Neuronal stem cell (in vitro differentiated cells): ENCODE results near the gene PRR23C.

ENCODE experiments used
- DNase-seq: peaks from one replicate; pipeline ENCODE4 v3.0.0-alpha.2; 2013; ENCODE audit warnings: low spot score
- H2AFZ ChIP-seq: one replicate; pipeline ENCODE4 v1.6.1; 2013; ENCODE audit warnings: mild to moderate bottlenecking, low read length, inconsistent platforms
- H2AK5ac ChIP-seq: 2 replicates; pipeline ENCODE4 v1.6.1; 2013; ENCODE audit warnings: low read depth, mild to moderate bottlenecking, inconsistent platforms, low read length, moderate library complexity, mixed read lengths
- H2BK120ac ChIP-seq: 2 replicates; pipeline ENCODE4 v1.6.1; 2013; ENCODE audit warnings: low read depth, mild to moderate bottlenecking, inconsistent platforms, low read length, moderate library complexity, mixed read lengths
- H2BK12ac ChIP-seq: one replicate; pipeline ENCODE4 v1.6.1; 2013; ENCODE audit warnings: low read length, inconsistent platforms
- H2BK15ac ChIP-seq: 2 replicates; pipeline ENCODE4 v1.6.1; 2013; ENCODE audit warnings: mild to moderate bottlenecking, low read length, inconsistent platforms, mixed read lengths
- H2BK5ac ChIP-seq: one replicate; pipeline ENCODE4 v1.6.1; 2013; ENCODE audit warnings: inconsistent platforms, mild to moderate bottlenecking, low read length, moderate library complexity
- H3K14ac ChIP-seq: one replicate; pipeline ENCODE4 v1.6.1; 2013; ENCODE audit warnings: low read length, inconsistent platforms
- H3K18ac ChIP-seq: 2 replicates; pipeline ENCODE4 v1.6.1; 2013; ENCODE audit warnings: low read length, inconsistent platforms
- H3K23ac ChIP-seq: 2 replicates; pipeline ENCODE4 v1.6.1; 2013; ENCODE audit warnings: low read depth, mild to moderate bottlenecking, mixed read lengths, low read length, inconsistent platforms; ENCODE audit not compliant: poor library complexity
- H3K27ac ChIP-seq: replicated peaks from 3 replicates; pipeline ENCODE4 v1.5.1; 2013; ENCODE audit warnings: low read length, inconsistent platforms
- H3K27me3 ChIP-seq, 3 experiments: 2 replicates each; pipeline ENCODE4 v1.6.1; 2013; ENCODE audit warnings: low read length in 3 of 3, mild to moderate bottlenecking in 2 of 3, inconsistent platforms in 1 of 3, low read depth in 1 of 3, mixed read lengths in 1 of 3, moderate library complexity in 1 of 3; ENCODE audit not compliant: control insufficient read depth in 3 of 3, insufficient read depth in 3 of 3
- H3K36me3 ChIP-seq, 2 donors: replicated peaks in 1 of 2; 2 replicates each; pipeline ENCODE4 v1.6.1; 2013; ENCODE audit warnings: low read length in 2 of 2; ENCODE audit not compliant: control insufficient read depth in 2 of 2, insufficient read depth in 2 of 2
- H3K4ac ChIP-seq: 2 replicates; pipeline ENCODE4 v1.6.1; 2013; ENCODE audit warnings: inconsistent platforms, mild to moderate bottlenecking, low read length, moderate library complexity
- H3K4me1 ChIP-seq, 2 donors: 1 replicate in 1 of 2; 2 replicates in 1 of 2; pipeline ENCODE4 v1.6.1; 2013; ENCODE audit warnings: low read length in 2 of 2, low read depth in 1 of 2; ENCODE audit not compliant: control insufficient read depth in 2 of 2, insufficient read depth in 1 of 2
- H3K4me2 ChIP-seq: one replicate; pipeline ENCODE4 v1.6.1; 2013; ENCODE audit warnings: mild to moderate bottlenecking, low read length, inconsistent platforms; ENCODE audit not compliant: insufficient read depth, poor library complexity, severe bottlenecking
- H3K4me3 ChIP-seq, 2 donors: 2 replicates each; pipeline ENCODE4 v1.5.1; 2013; ENCODE audit warnings: low read length in 2 of 2, mild to moderate bottlenecking in 2 of 2, inconsistent platforms in 1 of 2, moderate library complexity in 1 of 2
- H3K79me1 ChIP-seq: one replicate; pipeline ENCODE4 v1.6.1; 2013; ENCODE audit warnings: low read depth, mild to moderate bottlenecking, inconsistent platforms, low read length, moderate library complexity
- H3K9ac ChIP-seq: one replicate; pipeline ENCODE4 v1.6.1; 2013; ENCODE audit warnings: mild to moderate bottlenecking, low read depth, low read length, inconsistent platforms; ENCODE audit not compliant: poor library complexity
- H3K9me3 ChIP-seq, 2 donors: replicated peaks in 1 of 2; 2 replicates each; pipeline versions ENCODE3 to v1.6.1; 2013; ENCODE audit warnings: low read length in 2 of 2, mild to moderate bottlenecking in 2 of 2, inconsistent platforms in 1 of 2, low read depth in 1 of 2, mixed read lengths in 1 of 2, moderate library complexity in 1 of 2; ENCODE audit not compliant: control insufficient read depth in 2 of 2, insufficient read depth in 1 of 2
- H4K8ac ChIP-seq: one replicate; pipeline ENCODE4 v1.6.1; 2013; ENCODE audit warnings: low read depth, mild to moderate bottlenecking, inconsistent platforms, low read length, moderate library complexity
- H4K91ac ChIP-seq: one replicate; pipeline ENCODE4 v1.6.1; 2013; ENCODE audit warnings: low read length, low read depth, mild to moderate bottlenecking, inconsistent platforms; ENCODE audit not compliant: poor library complexity
- WGBS, 2 donors: extraction: QIAGEN DNeasy Blood & Tissue Kit; methylation state at CpG; one replicate each; pipeline ENCODE4 v1.1.7; 2013; ENCODE audit warnings: missing lambda C conversion rate in 2 of 2, mixed read lengths in 1 of 2; ENCODE audit not compliant: insufficient read length in 2 of 2, insufficient replicate concordance in 1 of 2; ENCODE audit errors: extremely low coverage in 2 of 2; 5-methylcytosine and 5-hydroxymethylcytosine counted together

PRR23C gene

GRCh38 chr3:139024968-139025367 is 19.7 kb downstream of the PRR23C start:
- no peak overlapping the region for H4K8ac ChIP-seq
- H3K14ac ChIP-seq = no peak overlapping the region
- no peak overlapping the region for H3K4ac ChIP-seq

GRCh38 chr3:139020868-139021234 is 23.8 kb downstream of the PRR23C start, which contains the start of gene PRR23B:
Gene PRR23B, minus strand, starts transcription at chr3:139020926. Its CDS starts 265 bp downstream, at chr3:139020661.
- Histone ChIP-seq H3K36me3 (no peaks in the 10 kb centered on the region), H3K9me3 (peaks cover 0 to 2% of the 10 kb centered on the region in 2 donors), H2BK12ac (no peak within 1 kb of the TSS), H3K9ac (no peak within 1 kb of the TSS), H3K27ac (no peak within 1 kb of the TSS), H2BK120ac (no peak within 1 kb of the TSS), H4K8ac (no peak within 1 kb of the TSS), H3K23ac (no peak within 1 kb of the TSS), H2BK15ac (no peak within 1 kb of the TSS), H3K27me3 (peaks cover 0 to 1% (median 0%) of the 10 kb centered on the region in 3 experiments), H3K4me3 (no peak within 1 kb of the TSS), H3K18ac (peak within 1 kb of the TSS; percentile 38), H3K4me1 (no peaks in the 10 kb centered on the region), H2AK5ac (no peak within 1 kb of the TSS), H2AFZ (no peak within 1 kb of the TSS), H3K4me2 (no peak within 1 kb of the TSS), H3K4ac (no peak within 1 kb of the TSS), H3K14ac (no peak within 1 kb of the TSS), H2BK5ac (no peak within 1 kb of the TSS), H4K91ac (no peak within 1 kb of the TSS), H3K79me1 (no peaks in the 10 kb centered on the region)
- no peak for DNase-seq
- no CpG with 5 or more reads among the region's 19 CpGs for WGBS, 2 donors

More at GRCh38 chr3:139024968-139025367, 19.7 kb downstream of the PRR23C start:
- Histone ChIP-seq H2AK5ac (no peak overlapping the region), H3K27ac (no peak overlapping the region), H3K23ac (no peak overlapping the region), H2BK12ac (no peak overlapping the region), H3K27me3 (peaks cover 0 to 2% (median 0%) of the 10 kb centered on the region in 3 experiments), H3K4me3 (no peak overlapping the region), H3K36me3 (no peaks in the 10 kb centered on the region), H4K91ac (no peak overlapping the region), H2AFZ (no peak overlapping the region), H3K9me3 (no peaks in the 10 kb centered on the region), H2BK120ac (no peak overlapping the region), H3K4me2 (no peak overlapping the region), H3K79me1 (no peaks in the 10 kb centered on the region), H2BK5ac (no peak overlapping the region), H3K9ac (no peak overlapping the region), H3K18ac (no peak overlapping the region), H3K4me1 (no peaks in the 10 kb centered on the region), H2BK15ac (no peak overlapping the region)
- WGBS, 2 donors = no CpG with 5 or more reads among the region's 2 CpGs
- no peak for DNase-seq

- no peak overlapping the region for H3K27ac ChIP-seq
- no peaks in the 10 kb centered on the region for H3K79me1 ChIP-seq
- H3K4me2 ChIP-seq = no peak overlapping the region
- H3K4ac ChIP-seq = no peak overlapping the region
- no peak overlapping the region for H3K14ac ChIP-seq
- H3K27me3 ChIP-seq = no peaks in the 10 kb centered on the region
- no peak for DNase-seq
- no CpG with 5 or more reads among the region's 81 CpGs for WGBS, 2 donors
- no peaks in the 10 kb centered on the region for H3K4me1 ChIP-seq
- no peak overlapping the region for H4K8ac ChIP-seq
- peaks cover 0 to 2% of the 10 kb centered on the region in 2 donors for H3K9me3 ChIP-seq
- peak overlapping the region; percentile 38 for H3K18ac ChIP-seq
- no peak overlapping the region for H4K91ac ChIP-seq
- no peak overlapping the region for H2BK15ac ChIP-seq
- H3K9ac ChIP-seq = no peak overlapping the region
- no peak overlapping the region for H2BK120ac ChIP-seq
- no peak overlapping the region for H3K4me3 ChIP-seq
- no peak overlapping the region for H3K23ac ChIP-seq
- H2BK5ac ChIP-seq = no peak overlapping the region
- no peaks in the 10 kb centered on the region for H3K36me3 ChIP-seq
- no peak overlapping the region for H2AK5ac ChIP-seq
- H2AFZ ChIP-seq = no peak overlapping the region
- H2BK12ac ChIP-seq = no peak overlapping the region
These were observed 24.4 kb downstream of the PRR23C start for GRCh38 chr3:139020036-139020867.

- Histone ChIP-seq H3K14ac (no peak overlapping the region), H2BK15ac (no peak overlapping the region), H4K8ac (no peak overlapping the region), H2AK5ac (no peak overlapping the region), H3K27me3 (no peaks in the 10 kb centered on the region), H4K91ac (no peak overlapping the region), H3K79me1 (no peaks in the 10 kb centered on the region), H3K18ac (no peak overlapping the region), H3K4me1 (no peaks in the 10 kb centered on the region), H2BK5ac (no peak overlapping the region), H3K9me3 (peaks cover 0 to 2% of the 10 kb centered on the region in 2 donors), H3K4me2 (no peak overlapping the region), H3K27ac (no peak overlapping the region), H3K36me3 (no peaks in the 10 kb centered on the region), H2AFZ (no peak overlapping the region), H2BK120ac (no peak overlapping the region), H3K23ac (no peak overlapping the region), H2BK12ac (no peak overlapping the region), H3K4me3 (no peak overlapping the region), H3K9ac (no peak overlapping the region), H3K4ac (no peak overlapping the region)
- no peak for DNase-seq
- no CpG with 5 or more reads among the region's 3 CpGs for WGBS, 2 donors
These were observed 28.2 kb downstream of the PRR23C start for GRCh38 chr3:139016430-139017048.
